CD14-positive monocyte (primary cell): ENCODE data around the gene TNFRSF18. TPM values are rescaled to one million over a fixed set of nuclear protein-coding genes. Genes with fewer than 3 reads are reported as not detected.

Source experiments
- DNase-seq, 3 donors: peaks; one replicate each; pipeline ENCODE4 v3.0.0-alpha.2; 2011 to 2022
- H2AFZ ChIP-seq: 2 replicates; pipeline ENCODE4 v1.6.0; 2012; ENCODE audit warnings: mild to moderate bottlenecking, low read depth, low read length, inconsistent platforms; ENCODE audit not compliant: insufficient read depth, poor library complexity, severe bottlenecking
- H3K27ac ChIP-seq, 2 donors: 1 replicate in 1 of 2; 2 replicates in 1 of 2; pipeline ENCODE4 v1.5.1; 2012 to 2013; ENCODE audit warnings: low read length in 2 of 2, control low read depth in 1 of 2, inconsistent platforms in 1 of 2, low read depth in 1 of 2, mild to moderate bottlenecking in 1 of 2
- H3K27me3 ChIP-seq, 2 donors: one replicate each; pipeline versions ENCODE4 v1.6.0 to v1.6.1; 2011 to 2013; ENCODE audit warnings: low read length in 2 of 2; ENCODE audit not compliant: control insufficient read depth in 2 of 2, insufficient read depth in 2 of 2
- H3K36me3 ChIP-seq, 2 donors: replicated peaks in 1 of 2; 1 replicate in 1 of 2; 2 replicates in 1 of 2; pipeline versions ENCODE4 v1.5.1 to v1.6.1; 2012 to 2013; ENCODE audit warnings: low read length in 2 of 2, control low read depth in 1 of 2, inconsistent platforms in 1 of 2, mild to moderate bottlenecking in 1 of 2; ENCODE audit not compliant: insufficient read depth in 2 of 2, control insufficient read depth in 1 of 2
- H3K4me1 ChIP-seq, 2 donors: 1 replicate in 1 of 2; 2 replicates in 1 of 2; pipeline versions ENCODE4 v1.5.1 to v1.6.1; 2012 to 2013; ENCODE audit warnings: low read length in 2 of 2, control low read depth in 1 of 2, inconsistent platforms in 1 of 2, mild to moderate bottlenecking in 1 of 2, moderate library complexity in 1 of 2; ENCODE audit not compliant: insufficient read depth in 2 of 2, control insufficient read depth in 1 of 2
- H3K4me2 ChIP-seq: replicated peaks from 2 replicates; pipeline ENCODE3; 2012; ENCODE audit warnings: low read length, moderate library complexity, mild to moderate bottlenecking; ENCODE audit not compliant: poor library complexity, severe bottlenecking; ENCODE audit errors: extremely low read depth
- H3K4me3 ChIP-seq, 3 experiments: fragments of 200-600 bp in 1 of 3; sonication (generic) in 1 of 3; replicated peaks in 1 of 3; 1 replicate in 2 of 3; 2 replicates in 1 of 3; pipeline ENCODE4 v1.5.1; 2011 to 2013; ENCODE audit warnings: low read length in 3 of 3, mild to moderate bottlenecking in 3 of 3, control low read depth in 2 of 3, low read depth in 2 of 3, inconsistent platforms in 1 of 3, moderate library complexity in 1 of 3
- H3K79me2 ChIP-seq: 2 replicates; pipeline ENCODE4 v1.6.0; 2012; ENCODE audit warnings: mild to moderate bottlenecking, control low read depth, inconsistent platforms, low read length, moderate library complexity; ENCODE audit not compliant: insufficient read depth
- H3K9ac ChIP-seq: 2 replicates; pipeline ENCODE4 v1.6.0; 2017; ENCODE audit warnings: low read length, mild to moderate bottlenecking; ENCODE audit not compliant: insufficient read depth, poor library complexity, severe bottlenecking
- H3K9me3 ChIP-seq, 2 donors: replicated peaks in 1 of 2; 1 replicate in 1 of 2; 2 replicates in 1 of 2; pipeline versions ENCODE4 v1.5.1 to v1.6.1; 2012 to 2013; ENCODE audit warnings: low read length in 2 of 2, control low read depth in 1 of 2; ENCODE audit not compliant: control insufficient read depth in 1 of 2, insufficient read depth in 1 of 2
- H4K20me1 ChIP-seq: 2 replicates; pipeline ENCODE4 v1.6.0; 2012; ENCODE audit warnings: mild to moderate bottlenecking, low read length, control low read depth, moderate library complexity; ENCODE audit not compliant: insufficient read depth
- H3K27ac Mint-ChIP-seq, 7 donors: one replicate each; pipeline ENCODE4 v1.8.0; 2020; ENCODE audit warnings: mild to moderate bottlenecking in 7 of 7, mixed read lengths in 7 of 7, moderate library complexity in 6 of 7, inconsistent platforms in 2 of 7
- H3K27me3 Mint-ChIP-seq, 3 donors: one replicate each; pipeline ENCODE4 v1.8.0; 2021 to 2022; ENCODE audit warnings: low read depth in 3 of 3, mild to moderate bottlenecking in 3 of 3, mixed read lengths in 3 of 3, moderate library complexity in 3 of 3, inconsistent platforms in 1 of 3
- H3K36me3 Mint-ChIP-seq, 2 donors: one replicate each; pipeline ENCODE4 v1.8.0; 2020; ENCODE audit warnings: mixed read lengths in 2 of 2, inconsistent platforms in 1 of 2, mild to moderate bottlenecking in 1 of 2
- H3K4me1 Mint-ChIP-seq: one replicate; pipeline ENCODE4 v1.8.0; 2020; ENCODE audit warnings: mild to moderate bottlenecking, mixed read lengths
- H3K4me3 Mint-ChIP-seq, 2 donors: one replicate each; pipeline ENCODE4 v1.8.0; 2020; ENCODE audit warnings: mild to moderate bottlenecking in 2 of 2, mixed read lengths in 2 of 2, moderate library complexity in 1 of 2
- H3K9me3 Mint-ChIP-seq, 7 donors: one replicate each; pipeline ENCODE4 v1.8.0; 2020 to 2022; ENCODE audit warnings: mixed read lengths in 7 of 7, mild to moderate bottlenecking in 6 of 7, moderate library complexity in 6 of 7, inconsistent platforms in 2 of 7
- WGBS: methylation state at CpG from one replicate; pipeline ENCODE4 v1.1.5; 2013; ENCODE audit warnings: missing lambda C conversion rate; ENCODE audit not compliant: insufficient coverage; 5-methylcytosine and 5-hydroxymethylcytosine counted together
- intact Hi-C, 2 donors: fragments of 100-400 bp; cut with micrococcal nuclease; formaldehyde crosslinking; loops; one replicate each; pipeline versions ENCODE4 v1.15.0 to v1.15.1; 2023
- polyA plus RNA-seq, 3 donors: library from polyadenylated mRNA; depleted of rRNA in 1 of 3; unstranded in 2 of 3; stranded (reverse) in 1 of 3; fragments of 300-500 nt in 2 of 3; fragments of >200 nt in 1 of 3; fragmentation: Illumina TruSeq in 2 of 3; gene quantifications; 1 replicate in 2 of 3; 2 replicates in 1 of 3; pipeline ENCODE4 v1.2.3, GENCODE V29; 2012 to 2021
- TF ChIP-seq, protein P1 (sequence below): fragments of 200-600 bp; IDR thresholded peaks from one replicate; pipeline ENCODE4 v1.8.0; 2022; ENCODE audit warnings: antibody characterized with exemption, mild to moderate bottlenecking

Gene TNFRSF18
- polyA plus RNA-seq, 3 donors: not detected

DNA sequence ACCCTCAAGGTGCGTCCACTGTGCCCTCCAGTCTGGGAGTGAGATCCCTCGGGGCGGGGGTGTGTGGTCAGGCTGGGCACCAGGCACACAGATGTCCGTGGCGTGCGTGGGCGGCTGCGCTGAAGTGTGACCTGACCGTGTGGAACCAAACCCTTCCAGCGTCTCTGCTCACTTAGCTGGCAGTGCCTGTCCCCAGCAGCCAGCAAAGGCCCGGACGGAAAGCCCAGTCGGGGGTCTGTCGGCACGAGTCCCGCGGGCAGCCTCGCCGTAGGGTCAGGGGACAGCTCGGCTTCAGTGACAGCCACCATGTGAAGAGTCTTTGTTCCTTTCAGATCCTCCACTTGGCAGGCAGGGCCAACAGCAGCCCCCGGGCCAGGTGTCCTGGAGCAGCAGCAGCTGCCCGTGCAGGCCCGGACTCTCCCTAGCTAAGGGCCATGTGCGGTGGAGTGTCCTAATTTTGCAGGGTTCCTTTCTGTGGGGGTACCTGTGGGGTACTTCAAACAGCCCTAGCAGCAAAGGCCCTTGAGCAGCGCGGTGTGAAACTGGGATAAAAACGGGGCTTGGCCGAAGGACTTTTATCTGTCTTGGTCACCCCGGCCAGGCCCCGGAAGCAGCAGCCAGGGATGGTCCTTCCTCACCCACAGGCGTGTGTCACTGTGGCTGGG is 21.2 kb downstream of the TNFRSF18 start:
- H3K4me1 ChIP-seq: peaks cover 2 to 10% of the 10 kb centered on the region in 2 donors
- Mint-ChIP-seq H3K4me3 (no peak overlapping the region), H3K27me3 (peaks cover 2 to 11% (median 3%) of the 10 kb centered on the region in 3 donors), H3K4me1 (peaks cover 9% of the 10 kb centered on the region), H3K9me3 (peaks cover 0 to 2% (median 0%) of the 10 kb centered on the region in 7 donors), H3K27ac (no peak overlapping the region), H3K36me3 (no peaks in the 10 kb centered on the region)
- no peak overlapping the region for H3K9ac ChIP-seq
- DNase-seq: no peak
- H3K4me2 ChIP-seq: no peak overlapping the region
- H3K79me2 ChIP-seq: no peaks in the 10 kb centered on the region
- WGBS: 94% methylated on average over 27 of the region's 31 CpGs
- H4K20me1 ChIP-seq: no peaks in the 10 kb centered on the region
- no peaks in the 10 kb centered on the region for H3K9me3 ChIP-seq
- intact Hi-C loops: no loop called here
- no peak overlapping the region for H3K4me3 ChIP-seq
- H3K27ac ChIP-seq: no peak overlapping the region
- TF ChIP-seq, protein P1, sequence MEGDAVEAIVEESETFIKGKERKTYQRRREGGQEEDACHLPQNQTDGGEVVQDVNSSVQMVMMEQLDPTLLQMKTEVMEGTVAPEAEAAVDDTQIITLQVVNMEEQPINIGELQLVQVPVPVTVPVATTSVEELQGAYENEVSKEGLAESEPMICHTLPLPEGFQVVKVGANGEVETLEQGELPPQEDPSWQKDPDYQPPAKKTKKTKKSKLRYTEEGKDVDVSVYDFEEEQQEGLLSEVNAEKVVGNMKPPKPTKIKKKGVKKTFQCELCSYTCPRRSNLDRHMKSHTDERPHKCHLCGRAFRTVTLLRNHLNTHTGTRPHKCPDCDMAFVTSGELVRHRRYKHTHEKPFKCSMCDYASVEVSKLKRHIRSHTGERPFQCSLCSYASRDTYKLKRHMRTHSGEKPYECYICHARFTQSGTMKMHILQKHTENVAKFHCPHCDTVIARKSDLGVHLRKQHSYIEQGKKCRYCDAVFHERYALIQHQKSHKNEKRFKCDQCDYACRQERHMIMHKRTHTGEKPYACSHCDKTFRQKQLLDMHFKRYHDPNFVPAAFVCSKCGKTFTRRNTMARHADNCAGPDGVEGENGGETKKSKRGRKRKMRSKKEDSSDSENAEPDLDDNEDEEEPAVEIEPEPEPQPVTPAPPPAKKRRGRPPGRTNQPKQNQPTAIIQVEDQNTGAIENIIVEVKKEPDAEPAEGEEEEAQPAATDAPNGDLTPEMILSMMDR: no peak
- H3K27me3 ChIP-seq: no peaks in the 10 kb centered on the region
- H3K36me3 ChIP-seq: no peaks in the 10 kb centered on the region
- H2AFZ ChIP-seq: no peak overlapping the region

DNA sequence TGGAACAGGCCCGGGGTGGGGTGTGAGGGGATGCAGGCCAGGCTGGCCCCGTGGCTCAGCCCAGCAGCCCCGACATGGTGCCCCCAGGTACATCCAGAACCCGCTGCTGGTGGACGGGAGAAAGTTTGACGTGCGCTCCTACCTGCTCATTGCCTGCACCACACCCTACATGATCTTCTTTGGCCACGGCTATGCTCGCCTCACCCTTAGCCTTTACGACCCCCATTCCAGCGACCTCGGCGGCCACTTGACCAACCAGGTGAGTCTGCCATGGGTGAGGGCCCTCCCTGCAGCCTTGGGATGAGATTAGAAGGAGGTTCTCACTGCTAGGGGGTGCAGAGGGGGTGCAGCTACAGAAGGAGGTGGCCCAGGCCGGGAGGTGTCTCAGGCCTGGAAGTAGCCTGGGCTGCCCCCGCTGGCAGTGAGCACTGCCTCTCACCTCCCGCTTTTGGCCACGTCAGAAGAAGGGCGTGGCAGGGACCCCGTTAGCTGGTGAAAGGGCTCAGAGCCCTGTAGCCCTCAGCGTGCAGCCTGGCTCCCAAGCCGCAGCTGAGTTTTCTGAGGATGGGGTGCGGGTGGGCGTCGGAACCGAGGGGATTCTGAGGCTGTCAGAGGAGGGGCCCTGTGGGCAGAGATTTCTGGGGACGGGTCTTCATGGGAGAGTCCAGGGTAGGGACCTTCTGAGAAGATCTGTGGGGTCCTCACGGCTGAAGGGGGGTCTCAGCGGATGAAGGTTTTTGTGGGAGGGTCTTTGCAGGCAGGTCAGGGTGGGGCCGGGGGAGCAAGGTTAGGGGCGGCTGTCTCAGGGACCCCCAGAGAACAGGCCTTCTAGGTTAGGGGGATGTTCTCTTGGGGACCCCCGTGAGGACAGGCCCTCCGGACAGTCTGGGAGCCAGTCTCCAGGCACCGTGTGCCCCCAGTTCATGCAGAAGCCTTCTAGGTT is 22.3 kb downstream of the TNFRSF18 start:
- WGBS: 94% methylated on average over 14 of the region's 33 CpGs
- no peak overlapping the region for H3K27ac ChIP-seq
- TF ChIP-seq, protein P1: no peak
- Mint-ChIP-seq H3K9me3 (peaks cover 0 to 2% (median 0%) of the 10 kb centered on the region in 7 donors), H3K36me3 (no peaks in the 10 kb centered on the region), H3K4me3 (no peak overlapping the region), H3K27me3 (peaks cover 2 to 11% (median 3%) of the 10 kb centered on the region in 3 donors), H3K27ac (no peak overlapping the region), H3K4me1 (peaks cover 3% of the 10 kb centered on the region)
- no peaks in the 10 kb centered on the region for H3K9me3 ChIP-seq
- DNase-seq: no peak
- no peaks in the 10 kb centered on the region for H3K79me2 ChIP-seq
- no peaks in the 10 kb centered on the region for H4K20me1 ChIP-seq
- H3K9ac ChIP-seq: no peak overlapping the region
- no peaks in the 10 kb centered on the region for H3K27me3 ChIP-seq
- H3K4me2 ChIP-seq: no peak overlapping the region
- no peak overlapping the region for H3K4me3 ChIP-seq
- no peak overlapping the region for H2AFZ ChIP-seq
- no peaks in the 10 kb centered on the region for H3K36me3 ChIP-seq
- peaks cover 2 to 5% of the 10 kb centered on the region in 2 donors for H3K4me1 ChIP-seq
- intact Hi-C loops: no loop called here
